Pancreas (tissue), 10 donors: ENCODE measurements around the gene OR51E1. TPM values are rescaled to one million over a fixed set of nuclear protein-coding genes. Genes with fewer than 3 reads are reported as not detected.

Source experiments
- ATAC-seq, 4 donors: fragments of 200-7000 bp; cut with Tn5 transposase; one replicate each; pipeline versions ENCODE4 v1.8.0 to v1.9.1; 2020; ENCODE audit warnings: mild to moderate bottlenecking in 4 of 4, moderate library complexity in 4 of 4
- DNase-seq, 6 donors: peaks; one replicate each; pipeline ENCODE4 v3.0.0-alpha.2; 2020
- FAIRE-seq: peaks from 2 replicates; lab custom pipeline; 2012; peaks lifted over from hg19 to GRCh38; lab: Jason Lieb, UNC
- H3K27ac ChIP-seq, 4 donors: fragments of 200-600 bp; sonication (generic); 1 replicate in 3 of 4; 2 replicates in 1 of 4; pipeline versions ENCODE4 v1.5.0 to v1.8.0; 2020
- H3K27me3 ChIP-seq, 4 donors: fragments of 200-600 bp; one replicate each; pipeline ENCODE4 v1.8.0; 2021
- H3K36me3 ChIP-seq, 3 donors: fragments of 200-600 bp; sonication (generic) in 1 of 3; one replicate each; pipeline versions ENCODE4 v1.5.0 to v1.8.0; 2020 to 2021
- H3K4me1 ChIP-seq, 3 donors: fragments of 200-600 bp; one replicate each; pipeline ENCODE4 v1.8.0; 2021
- H3K4me3 ChIP-seq, 4 donors: fragments of 200-600 bp; sonication (generic) in 2 of 4; one replicate each; pipeline versions ENCODE4 v1.5.0 to v1.8.0; 2020 to 2021
- H3K9me3 ChIP-seq, 4 donors: fragments of 200-600 bp; one replicate each; pipeline ENCODE4 v1.8.0; 2021
- CTCF ChIP-seq, 4 donors: fragments of 200-600 bp; sonication (generic) in 3 of 4; IDR thresholded peaks; one replicate each; pipeline versions ENCODE4 v1.5.0 to v1.8.0; 2021; ENCODE audit warnings: antibody characterized with exemption in 4 of 4
- WGBS, 2 donors: extraction: QIAGEN DNeasy Blood & Tissue Kit; methylation state at CpG; one replicate each; pipeline ENCODE4 v1.1.7; 2013; 5-methylcytosine and 5-hydroxymethylcytosine counted together
- intact Hi-C, 3 donors: fragments of 100-400 bp; cut with DNase I; formaldehyde crosslinking; loops; one replicate each; pipeline versions ENCODE4 v1.11.1 to v1.14.2; 2022
- polyA plus RNA-seq, 2 donors: library from polyadenylated mRNA; stranded (reverse); fragments of 200-250 nt; gene quantifications; one replicate each; pipeline ENCODE4 v1.2.3, GENCODE V29; 2013
- total RNA-seq, 6 donors: library from RNA; stranded (reverse); fragmentation: NEBNext Ultra II Directional in 4 of 6; extraction: Animal tissue kit (Norgen Biotek cat#: 25700) in 4 of 6; gene quantifications; one replicate each; pipeline versions ENCODE4 v1.2.1 to v1.2.4, GENCODE V29; 2021 to 2023
- donor health status: healthy with polysubstance abuse.
- donor health status: DM: no; HTN: no; CAD: no; lungs with moderate emphysema.
- donor health status: DM: no; HTN: no; CAD: no.
- donor health status: control.
- donor health status: control.
- donor health status: Bipolar disorder and iron deficiency.
- donor health status: DM: yes; HTN: yes; CAD: no.
- donor health status: DM: no; HTN: no; CAD: no.
- donor health status: DM: no; HTN: no; CAD: no.
- donor health status: DM: yes; HTN: yes; CAD: no.

Gene OR51E1
- total RNA-seq (under 1 TPM in 2 of 6 donors, not detected in 4; 0.06 to 0.12 TPM), polyA plus RNA-seq (under 1 TPM; 0.07 to 0.23 TPM)

GRCh38 chr11:4643682-4644081 lies at the start of gene OR51E1:
OR51E1 (plus strand) TSS chr11:4643982; CDS start chr11:4652527, 8,545 bp downstream.
- WGBS, 2 donors, result 57 to 66% methylated on average over 3 of the region's 3 CpGs
- no peaks in the 10 kb centered on the region for H3K4me1 ChIP-seq
- no peaks in the 10 kb centered on the region for H3K9me3 ChIP-seq
- H3K36me3 ChIP-seq, result no peaks in the 10 kb centered on the region
- no peaks in the 10 kb centered on the region for H3K27me3 ChIP-seq
- no peak within 1 kb of the TSS for H3K27ac ChIP-seq
- intact Hi-C loops, result no loop called here
- ATAC-seq (no peak), DNase-seq (no peak), FAIRE-seq (no peak)
- H3K4me3 ChIP-seq, result no peak within 1 kb of the TSS
- no peak for TF ChIP-seq CTCF (IDR thresholded peaks at IDR 0.05)

GRCh38 chr11:4605057-4605456 lies 38.7 kb upstream of the OR51E1 start:
- H3K4me1 ChIP-seq, result peaks cover 4 to 20% (median 15%) of the 10 kb centered on the region in 3 donors
- FAIRE-seq (no peak), DNase-seq (no peak), ATAC-seq (no peak)
- intact Hi-C loops, result no loop called here
- no peaks in the 10 kb centered on the region for H3K27me3 ChIP-seq
- H3K27ac ChIP-seq, result no peak overlapping the region
- WGBS, 2 donors, result 87 to 90% methylated on average over 4 of the region's 4 CpGs
- H3K36me3 ChIP-seq, result peaks cover 0 to 21% (median 11%) of the 10 kb centered on the region in 3 donors
- no peak for TF ChIP-seq CTCF (IDR thresholded peaks at IDR 0.05)
- no peak overlapping the region for H3K4me3 ChIP-seq
- H3K9me3 ChIP-seq, result no peaks in the 10 kb centered on the region

- no peak for TF ChIP-seq CTCF (IDR thresholded peaks at IDR 0.05)
- H3K27me3 ChIP-seq, result no peaks in the 10 kb centered on the region
- intact Hi-C loops, result no loop called here
- ATAC-seq, result peak in 3 of 4 donors; percentile 18 to 36 (median 19)
- H3K4me3 ChIP-seq, result peak overlapping the region in 2 of 4 donors; percentile 63 to 69
- whole genome bisulfite sequencing, 2 donors, result 33% methylated on average over 1 of the region's 1 CpG
- H3K27ac ChIP-seq, result peak overlapping the region in 2 of 4 donors; percentile 34 to 38
- no peak for FAIRE-seq
- peak in 1 of 6 donors; percentile 12 for DNase-seq
- H3K4me1 ChIP-seq, result peaks cover 4 to 20% (median 15%) of the 10 kb centered on the region in 3 donors
- peaks cover under 1 to 10% (median 7%) of the 10 kb centered on the region in 3 donors for H3K36me3 ChIP-seq
- H3K9me3 ChIP-seq, result no peaks in the 10 kb centered on the region
These were observed 37.4 kb upstream of the OR51E1 start for GRCh38 chr11:4606231-4607015.

- peaks cover under 1 to 7% (median 2%) of the 10 kb centered on the region in 3 donors for H3K36me3 ChIP-seq
- H3K4me1 ChIP-seq, result peaks cover 4 to 20% (median 15%) of the 10 kb centered on the region in 3 donors
- peak overlapping the region; percentile 34 to 85 (median 59) for H3K27ac ChIP-seq
- intact Hi-C loops, result no loop called here
- no peaks in the 10 kb centered on the region for H3K9me3 ChIP-seq
- 20 to 27% methylated on average over 6 of the region's 6 CpGs for WGBS, 2 donors
- H3K27me3 ChIP-seq, result no peaks in the 10 kb centered on the region
- ATAC-seq (peak in 1 of 4 donors; percentile 2), DNase-seq (no peak), FAIRE-seq (no peak)
- no peak for TF ChIP-seq CTCF (IDR thresholded peaks at IDR 0.05)
- H3K4me3 ChIP-seq, result peak overlapping the region; percentile 50 to 75 (median 66)
These were observed 36.7 kb upstream of the OR51E1 start for GRCh38 chr11:4607096-4607495.
